GM12878 (cell line): ENCODE measurements around the gene TOMM22. TPM values are rescaled to one million over a fixed set of nuclear protein-coding genes. Genes with fewer than 3 reads are reported as not detected.

Source experiments
- ATAC-seq: fragments of 200-7000 bp; cut with Tn5 transposase; 3 replicates; pipeline ENCODE4 v1.9.1; 2020; ENCODE audit warnings: mild to moderate bottlenecking, moderate library complexity
- BruUV-seq: library from RNA; stranded (reverse); fragments of 400-500 nt; replicated peaks from 2 replicates; lab custom pipeline; 2021; lab: Mats Ljungman, UMichigan
- CTCF ChIA-PET: fragments of 300-600 bp; sonication (Branson Sonifier 250); formaldehyde crosslinking; extraction: SDS; loops from one replicate; lab custom pipeline; 2021; ENCODE audit warnings: inconsistent platforms; lab: Yijun Ruan, JAX
- POLR2A ChIA-PET: fragments of 350-600 bp; formaldehyde crosslinking; extraction: SDS; loops from one replicate; lab custom pipeline; 2021; ENCODE audit warnings: inconsistent platforms; lab: Charles Lee
- RAD21 ChIA-PET: fragments of 300-600 bp; sonication (Branson Sonifier 250); formaldehyde crosslinking; loops from one replicate; lab custom pipeline; 2023; ENCODE audit warnings: antibody characterized with exemption; ENCODE audit not compliant: unreplicated experiment; lab: Charles Lee
- SMC1A ChIA-PET: fragments of 300-600 bp; sonication (Branson Sonifier 250); formaldehyde crosslinking; loops from one replicate; lab custom pipeline; 2023; ENCODE audit not compliant: unreplicated experiment, uncharacterized antibody; lab: Charles Lee
- DNase-seq: peaks from one replicate; pipeline ENCODE4 v3.0.0-alpha.2; 2011; ENCODE audit warnings: low read depth, low spot score
- FAIRE-seq: peaks from 3 replicates; lab custom pipeline; 2011; peaks lifted over from hg19 to GRCh38; lab: Jason Lieb, UNC
- H2AFZ ChIP-seq: 2 replicates; pipeline ENCODE4 v1.6.0; 2011; ENCODE audit warnings: low read depth, low read length, control low read depth; ENCODE audit not compliant: control insufficient read depth
- H3K27ac ChIP-seq: 2 replicates; pipeline ENCODE4 v1.5.1; 2011; ENCODE audit warnings: control low read depth; ENCODE audit not compliant: control insufficient read depth, insufficient read depth
- H3K27me3 ChIP-seq, 2 experiments: replicated peaks in 1 of 2; 2 replicates each; pipeline versions ENCODE4 v1.6.0 to v1.6.1; 2011; ENCODE audit warnings: low read length in 1 of 2; ENCODE audit not compliant: control insufficient read depth in 2 of 2, insufficient read depth in 2 of 2
- H3K36me3 ChIP-seq, 2 experiments: 2 replicates each; pipeline ENCODE4 v1.5.1; 2011; ENCODE audit warnings: low read length in 1 of 2; ENCODE audit not compliant: control insufficient read depth in 2 of 2, insufficient read depth in 2 of 2
- H3K4me1 ChIP-seq: 2 replicates; pipeline ENCODE4 v1.6.1; 2011; ENCODE audit warnings: mild to moderate bottlenecking, low read length, moderate library complexity, mixed read lengths; ENCODE audit not compliant: control insufficient read depth, insufficient read depth
- H3K4me2 ChIP-seq: 2 replicates; pipeline ENCODE4 v1.6.0; 2011; ENCODE audit warnings: control low read depth; ENCODE audit not compliant: control insufficient read depth, insufficient read depth
- H3K4me3 ChIP-seq: fragments of 200-600 bp; sonication (generic); 2 replicates; pipeline ENCODE4 v1.5.1; 2016
- H3K79me2 ChIP-seq: 2 replicates; pipeline ENCODE4 v1.6.0; 2011; ENCODE audit warnings: low read length; ENCODE audit not compliant: control insufficient read depth, insufficient read depth
- H3K9ac ChIP-seq: 2 replicates; pipeline ENCODE4 v1.8.0; 2011; ENCODE audit warnings: low read length, control low read depth, mixed read lengths; ENCODE audit not compliant: control insufficient read depth, insufficient read depth
- H3K9me3 ChIP-seq: replicated peaks from 3 replicates; pipeline ENCODE4 v1.5.1; 2011; ENCODE audit warnings: mild to moderate bottlenecking, low read length; ENCODE audit not compliant: control insufficient read depth, insufficient read depth
- H4K20me1 ChIP-seq: 2 replicates; pipeline ENCODE4 v1.6.0; 2011; ENCODE audit not compliant: control insufficient read depth, insufficient read depth
- E2F8 ChIP-seq: fragments of 450-650 bp; IDR thresholded peaks from 2 replicates; pipeline ENCODE4 v1.6.1; 2018; ENCODE audit warnings: mild to moderate bottlenecking, low read depth, moderate library complexity; ENCODE audit not compliant: partially characterized antibody
- HDAC2 ChIP-seq: fragments of 200-600 bp; sonication (generic); IDR thresholded peaks from 2 replicates; pipeline ENCODE4 v1.6.1; 2017
- IKZF1 ChIP-seq: fragments of 450-650 bp; conservative IDR thresholded peaks from 2 replicates; pipeline ENCODE4 v1.6.1; 2017; ENCODE audit warnings: antibody characterized with exemption, mild to moderate bottlenecking
- JUNB ChIP-seq: IDR thresholded peaks from 2 replicates; pipeline ENCODE4 v1.6.1; 2016; ENCODE audit warnings: antibody characterized with exemption, mild to moderate bottlenecking
- MAX ChIP-seq: IDR thresholded peaks from 2 replicates; pipeline ENCODE4 v1.6.1; 2012; ENCODE audit warnings: low read depth, low read length, improper control_type of control experiment
- MYC ChIP-seq: IDR thresholded peaks from 2 replicates; pipeline ENCODE4 v1.6.1; 2011; ENCODE audit warnings: mild to moderate bottlenecking, low read length, moderate library complexity, inconsistent platforms; ENCODE audit not compliant: insufficient read depth, insufficient replicate concordance, insufficient read length, severe bottlenecking
- NFIC ChIP-seq: IDR thresholded peaks from 2 replicates; pipeline ENCODE4 v1.6.1; 2012; ENCODE audit warnings: low read depth, mild to moderate bottlenecking, inconsistent platforms, low read length, moderate library complexity
- NR2C2 ChIP-seq: IDR thresholded peaks from 2 replicates; pipeline ENCODE4 v1.6.1; 2011; ENCODE audit warnings: borderline replicate concordance, low read depth; ENCODE audit not compliant: control insufficient read depth, insufficient read length
- PBX3 ChIP-seq: IDR thresholded peaks from 2 replicates; pipeline ENCODE4 v1.6.1; 2011; ENCODE audit warnings: mild to moderate bottlenecking, low read depth, low read length, moderate library complexity; ENCODE audit not compliant: insufficient replicate concordance
- SMARCA5 ChIP-seq: fragments of 450-650 bp; IDR thresholded peaks from 2 replicates; pipeline ENCODE4 v1.6.1; 2017; ENCODE audit warnings: mild to moderate bottlenecking
- SREBF2 ChIP-seq: IDR thresholded peaks from 2 replicates; pipeline ENCODE4 v1.6.1; 2012; ENCODE audit warnings: mild to moderate bottlenecking, low read length
- TCF7 ChIP-seq: IDR thresholded peaks from 2 replicates; pipeline ENCODE4 v1.6.1; 2014; ENCODE audit warnings: antibody characterized with exemption, borderline replicate concordance
- ZNF687 ChIP-seq: fragments of 450-650 bp; IDR thresholded peaks from 2 replicates; pipeline ENCODE4 v1.6.1; 2017; ENCODE audit warnings: mild to moderate bottlenecking, moderate library complexity
- ZSCAN29 ChIP-seq: fragments of 450-650 bp; IDR thresholded peaks from 2 replicates; pipeline ENCODE4 v1.6.1; 2017; ENCODE audit warnings: mild to moderate bottlenecking, moderate library complexity
- whole genome bisulfite sequencing: methylation state at CpG from one replicate; pipeline ENCODE4 v1.1.6; 2016; ENCODE audit warnings: low lambda C conversion rate; ENCODE audit not compliant: insufficient replicate concordance, insufficient coverage; ENCODE audit errors: missing lambda C conversion rate; 5-methylcytosine and 5-hydroxymethylcytosine counted together
- in situ Hi-C: fragments of 300-500 bp; cut with MboI; formaldehyde crosslinking; loops from 9 replicates; pipeline ENCODE4 v1.14.3; 2018; ENCODE audit warnings: mixed read lengths
- intact Hi-C: fragments of 100-400 bp; cut with micrococcal nuclease; formaldehyde crosslinking; loops from one replicate; pipeline ENCODE4 v1.14.2; 2022; ENCODE audit not compliant: unreplicated experiment
- polyA plus RNA-seq, 11 experiments: library from polyadenylated mRNA; depleted of rRNA in 4 of 11; unstranded in 6 of 11; stranded (reverse) in 5 of 11; fragments of >200 nt; fragmentation: Nextera tagmentation in 4 of 11; fragmentation: Illumina TruSeq in 1 of 11; extraction: Ambion mirVana in 4 of 11; extraction: Trizol in 1 of 11; gene quantifications; 1 replicate in 1 of 11; 2 replicates in 10 of 11; pipeline versions ENCODE4 v1.2.1 to v1.2.3, GENCODE V29; 2011 to 2016; ENCODE audit warnings: inconsistent platforms in 2 of 11, missing spikeins in 2 of 11, low read depth in 1 of 11
- total RNA-seq, 4 experiments: library from RNA; depleted of rRNA in 3 of 4; stranded (reverse); fragments of >200 nt in 3 of 4; fragmentation: Illumina TruSeq in 1 of 4; extraction: Trizol in 1 of 4; gene quantifications; 2 replicates each; pipeline versions ENCODE4 v1.2.1 to v1.2.3, GENCODE V29; 2013 to 2021

The TOMM22 gene
- total and polyA plus RNA-seq, 10 of the 15 experiments (the other 5 are each of a cell fraction or from before 2014, with no cell fraction given) = 37.6 to 197 (median 94.9) TPM

- BruUV-seq = no TSS peak
- WGBS = 1% methylated on average over 10 of the region's 10 CpGs
- Histone ChIP-seq H3K4me3 (peak overlapping the region; percentile 64), H3K27me3 (no peaks in the 10 kb centered on the region), H3K79me2 (peaks cover 50% of the 10 kb centered on the region), H3K4me2 (peak overlapping the region; percentile 80), H3K27ac (peak overlapping the region; percentile 79), H2AFZ (peak overlapping the region; percentile 76), H3K36me3 (peaks cover 0 to 1% of the 10 kb centered on the region in 2 experiments; a peak in 1 of 4 replicates), H4K20me1 (peaks cover 12% of the 10 kb centered on the region), H3K4me1 (peaks cover 24% of the 10 kb centered on the region), H3K9ac (peak overlapping the region; percentile 57), H3K9me3 (no peaks in the 10 kb centered on the region)
- FAIRE-seq (no peak), DNase-seq (no peak), ATAC-seq (no peak)
- ChIA-PET RAD21 (interaction anchor here (1.9 to 2.6 kb wide), 2 partner anchors 23 to 47 kb away, joined by 11 to 14 read pairs; partner anchors contain the start of gene TOMM22), POLR2A (interaction anchor here (0.7 to 2.2 kb wide), 6 partner anchors 9 to 444 kb away, joined by 3 to 25 read pairs (median 6); partner anchors contain the start of gene TOMM22), SMC1A (no interaction called here), CTCF (interaction anchor here (1.1 to 2.3 kb wide), 2 partner anchors 43 to 165 kb away, joined by 3 to 5 read pairs; no protein-coding TSS in a partner anchor)
- in situ Hi-C loops (no loop called here), intact Hi-C loops (loop anchor here (1.0 to 10.0 kb wide), 2 partner anchors 52 to 200 kb away; partner anchors contain the start of gene DDX17)
- TF ChIP-seq SREBF2 (no peak), SMARCA5 (0 out of 2 replicates have a peak, but pooled peaks have one; percentile 46), NFIC (peak; percentile 41; the same call in 1 of the 2 replicates), HDAC2 (no peak), ZNF687 (peak; percentile 72; the same call in 1 of the 2 replicates), PBX3 (no peak), JUNB (no peak), MAX (no peak), MYC (no peak), NR2C2 (no peak), E2F8 (no peak), IKZF1 (peak; percentile 74), ZSCAN29 (no peak), TCF7 (no peak)
These were observed 23.0 kb downstream of the TOMM22 start for GRCh38 chr22:38704654-38705234.
